PC-3 (cell line): ENCODE results near the gene FAM83D. TPM values are rescaled to one million over a fixed set of nuclear protein-coding genes. Genes with fewer than 3 reads are reported as not detected.

Experiments used
- ATAC-seq: fragments of 200-7000 bp; cut with Tn5 transposase; 2 replicates; pipeline ENCODE4 v1.9.1; 2020; ENCODE audit warnings: mild to moderate bottlenecking, moderate library complexity
- BruUV-seq: library from RNA; stranded (reverse); fragments of 400-500 nt; replicated peaks from 2 replicates; lab custom pipeline; 2021; lab: Mats Ljungman, UMichigan
- CTCF ChIA-PET: fragments of 300-600 bp; sonication (Branson Sonifier 250); formaldehyde crosslinking; loops from one replicate; lab custom pipeline; 2022; ENCODE audit warnings: antibody characterized with exemption; lab: Charles Lee
- POLR2A ChIA-PET: fragments of 300-600 bp; sonication (Branson Sonifier 250); formaldehyde crosslinking; loops from one replicate; lab custom pipeline; 2022; ENCODE audit warnings: antibody characterized with exemption; ENCODE audit not compliant: unreplicated experiment; lab: Charles Lee
- DNase-seq: peaks from one replicate; pipeline ENCODE4 v3.0.0-alpha.2; 2015
- H2AFZ ChIP-seq: fragments of 300-600 bp; sonication (generic); 2 replicates; pipeline ENCODE4 v1.6.0; 2016; ENCODE audit warnings: antibody characterized with exemption, low read length
- H3F3A ChIP-seq: fragments of 300-600 bp; sonication (generic); one replicate; pipeline ENCODE4 v1.6.0; 2017; ENCODE audit warnings: antibody characterized with exemption, low read length, control low read depth, mild to moderate bottlenecking; ENCODE audit not compliant: unreplicated experiment
- H3K27ac ChIP-seq: fragments of 300-600 bp; sonication (generic); 2 replicates; pipeline ENCODE4 v1.5.1; 2016; ENCODE audit warnings: mild to moderate bottlenecking, low read length
- H3K27me3 ChIP-seq: fragments of 300-600 bp; sonication (generic); 2 replicates; pipeline ENCODE4 v1.6.1; 2016; ENCODE audit warnings: low read length, mixed read lengths
- H3K36me3 ChIP-seq: fragments of 300-600 bp; sonication (generic); 2 replicates; pipeline ENCODE4 v1.6.1; 2016; ENCODE audit warnings: low read depth, mixed run types, low read length, mixed read lengths
- H3K4me1 ChIP-seq: fragments of 300-600 bp; sonication (generic); 2 replicates; pipeline ENCODE4 v1.5.1; 2016; ENCODE audit warnings: low read length; ENCODE audit not compliant: insufficient read depth
- H3K4me2 ChIP-seq: fragments of 300-600 bp; sonication (generic); 2 replicates; pipeline ENCODE4 v1.6.0; 2016; ENCODE audit warnings: low read length
- H3K4me3 ChIP-seq: fragments of 300-600 bp; sonication (generic); 2 replicates; pipeline ENCODE4 v1.5.1; 2016; ENCODE audit warnings: mild to moderate bottlenecking, low read length, mixed read lengths
- H3K79me2 ChIP-seq: fragments of 300-600 bp; sonication (generic); 2 replicates; pipeline ENCODE4 v1.6.1; 2017; ENCODE audit warnings: low read length, mixed read lengths
- H3K9ac ChIP-seq: fragments of 300-600 bp; sonication (generic); 2 replicates; pipeline ENCODE4 v1.6.0; 2016; ENCODE audit warnings: mild to moderate bottlenecking, low read length
- H3K9me2 ChIP-seq: fragments of 300-600 bp; sonication (generic); replicated peaks from 2 replicates; pipeline ENCODE4 v1.6.1; 2016; ENCODE audit warnings: mixed run types, low read length, mixed read lengths
- H3K9me3 ChIP-seq: fragments of 300-600 bp; sonication (generic); 2 replicates; pipeline ENCODE4 v1.6.1; 2016; ENCODE audit warnings: low read length, mixed read lengths
- H4K20me1 ChIP-seq: fragments of 300-600 bp; sonication (generic); 2 replicates; pipeline ENCODE4 v1.6.1; 2016; ENCODE audit warnings: low read length, mixed read lengths
- EZH2 ChIP-seq: fragments of 300-600 bp; sonication (generic); IDR thresholded peaks from one replicate; pipeline ENCODE4 v1.6.1; 2017; ENCODE audit warnings: antibody characterized with exemption, mild to moderate bottlenecking, low read length; ENCODE audit not compliant: unreplicated experiment
- EZH2phosphoT487 ChIP-seq: fragments of 300-600 bp; sonication (generic); IDR thresholded peaks from 2 replicates; pipeline ENCODE4 v1.6.1; 2018; ENCODE audit warnings: mild to moderate bottlenecking, antibody characterized with exemption, low read length, borderline replicate concordance
- intact Hi-C: fragments of 100-400 bp; cut with micrococcal nuclease; formaldehyde crosslinking; loops from 2 replicates; pipeline ENCODE4 v1.9.0; 2023
- total RNA-seq: library from RNA; depleted of rRNA; stranded (reverse); fragments of >200 nt; gene quantifications from 2 replicates; pipeline ENCODE4 v1.2.3, GENCODE V29; 2014
- TF ChIP-seq, protein P1 (sequence below): fragments of 300-600 bp; sonication (generic); conservative IDR thresholded peaks from 2 replicates; pipeline ENCODE4 v1.5.1; 2017; ENCODE audit warnings: antibody characterized with exemption, low read depth, mild to moderate bottlenecking, low read length

The FAM83D gene
- total RNA-seq, 1 experiment from 2014 or later = 69.6 TPM

DNA sequence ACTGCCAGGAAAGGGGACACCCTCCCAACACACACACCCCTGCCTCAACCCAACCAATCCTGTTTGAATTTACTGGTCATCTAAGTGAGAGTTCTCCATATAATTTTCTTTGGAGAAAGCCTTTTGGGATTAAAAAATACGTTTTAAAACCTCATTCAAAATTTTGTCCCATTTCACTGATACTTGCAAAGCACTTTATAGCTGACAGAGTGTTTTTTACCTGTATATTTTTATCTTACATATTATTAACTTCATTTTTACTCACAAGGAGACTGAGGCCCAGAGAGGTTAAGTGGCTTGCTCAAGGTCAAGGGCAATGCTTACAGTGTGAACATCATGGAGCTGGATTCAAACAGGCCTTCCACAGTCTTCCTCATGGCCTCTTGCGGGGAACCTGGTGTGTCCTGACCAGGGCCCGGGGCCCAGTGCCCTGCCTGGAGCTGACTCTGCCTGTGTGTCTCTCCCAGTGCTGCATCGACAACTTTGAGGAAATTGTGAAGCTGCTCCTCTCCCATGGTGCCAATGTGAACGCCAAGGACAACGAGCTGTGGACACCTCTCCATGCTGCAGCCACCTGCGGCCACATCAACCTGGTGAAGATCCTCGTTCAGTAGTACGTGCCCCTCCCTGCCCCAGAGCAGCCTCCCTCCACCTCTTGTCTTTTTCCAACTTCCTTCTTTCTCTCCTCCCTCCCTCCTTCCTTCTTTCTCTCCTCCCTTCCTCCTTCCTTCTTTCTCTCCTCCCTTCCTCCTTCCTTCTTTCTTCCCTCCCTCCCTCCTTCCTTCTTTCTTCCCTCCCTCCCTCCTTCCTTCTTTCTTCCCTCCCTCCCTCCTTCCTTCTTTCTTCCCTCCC, 30.9 kb upstream of the FAM83D start:
- POLR2A ChIA-PET = no interaction called here
- no peak for ATAC-seq
- Histone ChIP-seq H3F3A (no peaks in the 10 kb centered on the region), H2AFZ (no peak overlapping the region), H3K9me3 (no peaks in the 10 kb centered on the region), H3K27me3 (peaks cover 14% of the 10 kb centered on the region; the same call in 1 of the 2 replicates), H3K36me3 (no peaks in the 10 kb centered on the region), H3K4me2 (no peak overlapping the region), H4K20me1 (no peaks in the 10 kb centered on the region), H3K27ac (no peak overlapping the region), H3K79me2 (no peaks in the 10 kb centered on the region), H3K9me2 (no peaks in the 10 kb centered on the region), H3K9ac (no peak overlapping the region), H3K4me3 (no peak overlapping the region), H3K4me1 (peaks cover 4% of the 10 kb centered on the region; the same call in 1 of the 2 replicates)
- intact Hi-C loops = no loop called here
- DNase-seq = no peak
- CTCF ChIA-PET = interaction anchor here (0.6 kb wide), 1 partner anchor 18 kb away, joined by 3 read pairs; no protein-coding TSS in a partner anchor
- no TSS peak for BruUV-seq
- TF ChIP-seq EZH2phosphoT487 = no peak
- TF ChIP-seq EZH2 = no peak
- TF ChIP-seq, protein P1, sequence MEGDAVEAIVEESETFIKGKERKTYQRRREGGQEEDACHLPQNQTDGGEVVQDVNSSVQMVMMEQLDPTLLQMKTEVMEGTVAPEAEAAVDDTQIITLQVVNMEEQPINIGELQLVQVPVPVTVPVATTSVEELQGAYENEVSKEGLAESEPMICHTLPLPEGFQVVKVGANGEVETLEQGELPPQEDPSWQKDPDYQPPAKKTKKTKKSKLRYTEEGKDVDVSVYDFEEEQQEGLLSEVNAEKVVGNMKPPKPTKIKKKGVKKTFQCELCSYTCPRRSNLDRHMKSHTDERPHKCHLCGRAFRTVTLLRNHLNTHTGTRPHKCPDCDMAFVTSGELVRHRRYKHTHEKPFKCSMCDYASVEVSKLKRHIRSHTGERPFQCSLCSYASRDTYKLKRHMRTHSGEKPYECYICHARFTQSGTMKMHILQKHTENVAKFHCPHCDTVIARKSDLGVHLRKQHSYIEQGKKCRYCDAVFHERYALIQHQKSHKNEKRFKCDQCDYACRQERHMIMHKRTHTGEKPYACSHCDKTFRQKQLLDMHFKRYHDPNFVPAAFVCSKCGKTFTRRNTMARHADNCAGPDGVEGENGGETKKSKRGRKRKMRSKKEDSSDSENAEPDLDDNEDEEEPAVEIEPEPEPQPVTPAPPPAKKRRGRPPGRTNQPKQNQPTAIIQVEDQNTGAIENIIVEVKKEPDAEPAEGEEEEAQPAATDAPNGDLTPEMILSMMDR = no peak

- no peaks in the 10 kb centered on the region for H3K9me3 ChIP-seq
- H3K79me2 ChIP-seq = no peaks in the 10 kb centered on the region
- no peak overlapping the region for H3K27ac ChIP-seq
- ATAC-seq = no peak
- CTCF ChIA-PET = no interaction called here
- BruUV-seq = no TSS peak
- no peak for DNase-seq
- H3K9me2 ChIP-seq = no peaks in the 10 kb centered on the region
- no peaks in the 10 kb centered on the region for H3K36me3 ChIP-seq
- POLR2A ChIA-PET = no interaction called here
- H4K20me1 ChIP-seq = no peaks in the 10 kb centered on the region
- intact Hi-C loops = no loop called here
- no peaks in the 10 kb centered on the region for H3F3A ChIP-seq
- peaks cover 4% of the 10 kb centered on the region; the same call in 1 of the 2 replicates for H3K4me1 ChIP-seq
- H3K4me2 ChIP-seq = no peak overlapping the region
- no peak overlapping the region for H2AFZ ChIP-seq
- H3K27me3 ChIP-seq = peaks cover 20% of the 10 kb centered on the region
- TF ChIP-seq EZH2phosphoT487 = no peak
- TF ChIP-seq, protein P1 = no peak
- no peak for TF ChIP-seq EZH2
- H3K4me3 ChIP-seq = no peak overlapping the region
- H3K9ac ChIP-seq = no peak overlapping the region
Measured at GRCh38 chr20:38896009-38896594, 30.1 kb upstream of the FAM83D start.
